D721Med (cell line): ENCODE data around the gene ADARB2.

Experiments used
- DNase-seq: peaks from one replicate; pipeline ENCODE4 v3.0.0; 2011; ENCODE audit warnings: low spot score; ENCODE audit not compliant: insufficient read length
- FAIRE-seq: peaks from 2 replicates; lab custom pipeline; 2011; peaks lifted over from hg19 to GRCh38; lab: Jason Lieb, UNC
- CTCF ChIP-seq: IDR thresholded peaks from 2 replicates; pipeline ENCODE4 v1.5.1; 2012; ENCODE audit warnings: mild to moderate bottlenecking, control low read depth; ENCODE audit not compliant: insufficient read depth; ENCODE audit errors: missing control alignments

The ADARB2 gene

GRCh38 chr10:1524540-1524939 is 212.8 kb downstream of the ADARB2 start:
- TF ChIP-seq CTCF, result no peak
- FAIRE-seq (no peak), DNase-seq (no peak)

- FAIRE-seq, result no peak
- no peak for DNase-seq
- no peak for TF ChIP-seq CTCF
These were observed 214.1 kb downstream of the ADARB2 start for GRCh38 chr10:1523221-1523620.

DNA sequence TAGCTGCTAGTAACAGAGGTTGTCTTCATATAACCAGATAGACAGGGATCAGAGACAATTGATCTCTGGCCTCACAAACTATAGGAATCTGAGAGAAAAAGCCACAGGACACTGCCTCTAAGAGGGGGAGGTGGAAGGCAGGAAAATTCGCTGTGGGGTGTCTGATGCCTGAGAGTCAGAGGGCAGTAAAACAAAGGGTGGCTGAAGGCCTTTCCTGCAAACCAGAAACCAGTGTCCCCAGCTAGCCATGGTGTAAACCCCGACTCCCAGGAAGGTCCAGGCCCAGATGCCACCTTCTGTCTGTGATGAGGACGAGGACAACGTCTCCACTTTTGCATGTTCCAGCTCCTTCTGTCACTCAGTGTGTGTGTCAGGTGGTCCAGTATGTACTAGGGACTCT is 215.1 kb downstream of the ADARB2 start:
- TF ChIP-seq CTCF, result no peak
- FAIRE-seq (no peak), DNase-seq (no peak)

- no peak for DNase-seq
- FAIRE-seq, result no peak
- no peak for TF ChIP-seq CTCF
These were observed 215.6 kb downstream of the ADARB2 start for GRCh38 chr10:1521741-1522140.

DNA sequence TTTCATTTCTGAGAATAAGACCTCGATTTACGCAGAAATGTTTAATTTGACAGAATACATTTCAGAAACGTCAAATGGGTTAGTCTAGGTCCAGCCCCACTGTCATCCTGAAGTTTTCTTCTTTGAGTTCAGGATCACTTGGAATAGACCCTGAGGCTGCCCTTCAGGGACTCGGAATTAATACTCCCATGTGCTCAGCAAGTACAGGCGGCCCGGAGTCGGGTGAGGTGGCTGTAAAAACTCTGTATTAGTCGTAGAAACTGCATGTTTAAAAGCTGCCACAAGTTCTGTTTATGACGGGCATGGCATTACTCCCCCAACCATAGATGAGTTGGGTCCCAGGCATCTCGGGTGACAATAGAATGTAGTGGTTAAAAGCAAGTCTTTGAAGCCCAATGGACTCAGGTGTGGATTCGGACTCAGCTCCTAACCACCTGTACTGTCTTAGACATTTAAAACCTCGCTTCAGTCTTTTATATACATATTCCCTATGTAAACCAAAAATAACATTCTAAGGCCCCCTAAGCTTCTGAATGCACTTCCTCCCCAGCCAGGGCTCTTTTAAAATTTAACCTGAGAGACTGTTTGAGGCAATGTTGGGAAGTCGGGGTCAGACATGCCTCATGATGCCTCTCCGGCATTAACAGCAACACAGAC is 216.3 kb downstream of the ADARB2 start:
- no peak for TF ChIP-seq CTCF
- DNase-seq, result no peak
- FAIRE-seq, result no peak

DNA sequence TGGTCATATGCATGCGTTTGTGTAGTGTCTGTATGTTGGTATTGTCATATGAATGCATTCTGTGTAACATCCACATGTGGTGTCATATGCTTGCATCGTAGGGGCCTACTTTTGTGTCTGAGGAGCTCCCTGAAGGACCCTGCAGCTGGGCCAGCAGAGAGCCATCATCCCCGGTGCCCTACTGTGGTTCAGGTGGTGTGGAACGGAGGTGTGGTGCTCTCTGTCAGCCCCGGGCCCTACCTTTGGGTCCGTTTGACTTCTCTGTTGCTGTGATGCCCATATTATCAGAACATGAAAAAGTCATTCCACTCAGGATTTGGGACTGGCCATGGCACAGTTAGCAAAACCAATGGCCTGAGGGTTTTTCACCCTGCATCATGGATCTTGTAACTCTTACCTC is 217.9 kb downstream of the ADARB2 start:
- DNase-seq (no peak), FAIRE-seq (no peak)
- no peak for TF ChIP-seq CTCF

DNA sequence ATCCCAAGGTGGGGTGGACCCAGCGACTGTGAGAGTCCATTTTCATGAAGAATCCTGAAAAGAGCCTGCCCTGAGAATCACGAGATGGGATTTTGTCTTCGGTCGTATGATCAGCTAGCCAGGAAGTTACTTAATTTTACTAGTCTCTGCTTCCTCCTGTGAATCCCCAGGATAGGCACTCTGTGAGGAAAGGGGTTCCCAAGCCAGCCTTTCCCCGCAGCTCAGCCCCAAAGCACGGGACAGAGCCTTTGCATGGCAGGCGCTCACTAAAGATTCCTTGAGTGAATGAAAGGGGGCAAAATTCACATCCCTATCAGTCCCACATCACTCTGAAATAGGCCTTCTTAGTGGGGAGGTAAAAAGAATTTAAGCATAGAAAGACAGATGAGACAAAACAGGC is 219.6 kb downstream of the ADARB2 start:
- no peak for FAIRE-seq
- DNase-seq, result no peak
- TF ChIP-seq CTCF, result no peak
